H7 (cell line): ENCODE results near the gene INPP5A. TPM values are rescaled to one million over a fixed set of nuclear protein-coding genes. Genes with fewer than 3 reads are reported as not detected.

ENCODE experiments used
- DNase-seq: peaks from one replicate; pipeline ENCODE4 v3.0.0; 2012
- H3K27me3 ChIP-seq: 2 replicates; pipeline ENCODE4 v1.6.0; 2011; ENCODE audit warnings: mild to moderate bottlenecking, low read length; ENCODE audit not compliant: control insufficient read depth, insufficient read depth
- H3K36me3 ChIP-seq: replicated peaks from 2 replicates; pipeline ENCODE4 v1.5.1; 2011; ENCODE audit warnings: low read length; ENCODE audit not compliant: control insufficient read depth, insufficient read depth
- H3K4me3 ChIP-seq: 2 replicates; pipeline ENCODE4 v1.5.1; 2011; ENCODE audit warnings: low read depth, mild to moderate bottlenecking, control low read depth, low read length, moderate library complexity; ENCODE audit not compliant: insufficient read depth
- total RNA-seq: library from RNA; depleted of rRNA; stranded (reverse); fragments of >200 nt; shearing (Covaris generic); gene quantifications from 2 replicates; pipeline ENCODE4 v1.2.3, GENCODE V29; 2014

Gene INPP5A
- total RNA-seq, 1 experiment from 2014 or later = 29.2 TPM

GRCh38 chr10:132510174-132510611, 27.4 kb upstream of the INPP5A start:
- H3K4me3 ChIP-seq = no peak overlapping the region
- peak; percentile 56 for DNase-seq
- no peaks in the 10 kb centered on the region for H3K36me3 ChIP-seq
- H3K27me3 ChIP-seq = no peaks in the 10 kb centered on the region

- no peaks in the 10 kb centered on the region for H3K27me3 ChIP-seq
- DNase-seq = no peak
These were observed 26.2 kb upstream of the INPP5A start for GRCh38 chr10:132511121-132512051.

GRCh38 chr10:132512052-132512442, 25.5 kb upstream of the INPP5A start:
- no peak for DNase-seq
- no peaks in the 10 kb centered on the region for H3K27me3 ChIP-seq
- no peaks in the 10 kb centered on the region for H3K36me3 ChIP-seq
- H3K4me3 ChIP-seq = no peak overlapping the region

More at GRCh38 chr10:132511121-132512051, 26.2 kb upstream of the INPP5A start:
- Histone ChIP-seq H3K4me3 (no peak overlapping the region), H3K36me3 (no peaks in the 10 kb centered on the region)

- Histone ChIP-seq H3K27me3 (no peaks in the 10 kb centered on the region), H3K4me3 (no peak overlapping the region), H3K36me3 (no peaks in the 10 kb centered on the region)
- DNase-seq = no peak
These were observed 24.8 kb upstream of the INPP5A start for GRCh38 chr10:132512693-132513345.

- Histone ChIP-seq H3K27me3 (peaks cover 3% of the 10 kb centered on the region; the same call in 1 of the 2 replicates), H3K36me3 (no peaks in the 10 kb centered on the region), H3K4me3 (no peak overlapping the region)
- peak; percentile 59 for DNase-seq
These were observed 22.6 kb upstream of the INPP5A start for GRCh38 chr10:132514821-132515520.

GRCh38 chr10:132515811-132516726, 21.5 kb upstream of the INPP5A start:
- H3K36me3 ChIP-seq = no peaks in the 10 kb centered on the region
- peak; percentile 43 for DNase-seq
- H3K27me3 ChIP-seq = peaks cover 3% of the 10 kb centered on the region; the same call in 1 of the 2 replicates
- H3K4me3 ChIP-seq = no peak overlapping the region

GRCh38 chr10:132516771-132517725, 20.5 kb upstream of the INPP5A start:
- peaks cover 3% of the 10 kb centered on the region; the same call in 1 of the 2 replicates for H3K27me3 ChIP-seq
- no peaks in the 10 kb centered on the region for H3K36me3 ChIP-seq
- H3K4me3 ChIP-seq = peak overlapping the region; percentile 53
- peak; percentile 93 for DNase-seq

- peak; percentile 87 for DNase-seq
- Histone ChIP-seq H3K36me3 (no peaks in the 10 kb centered on the region), H3K4me3 (peak overlapping the region; percentile 53), H3K27me3 (peaks cover 3% of the 10 kb centered on the region; the same call in 1 of the 2 replicates)
These were observed 19.6 kb upstream of the INPP5A start for GRCh38 chr10:132517951-132518521.

- H3K4me3 ChIP-seq = peak overlapping the region; percentile 53
- DNase-seq = peak; percentile 95
- H3K36me3 ChIP-seq = no peaks in the 10 kb centered on the region
- H3K27me3 ChIP-seq = peaks cover 3% of the 10 kb centered on the region; the same call in 1 of the 2 replicates
These were observed 18.8 kb upstream of the INPP5A start for GRCh38 chr10:132518572-132519381.

GRCh38 chr10:132519382-132520176, 18.0 kb upstream of the INPP5A start:
- peak overlapping the region; percentile 53 for H3K4me3 ChIP-seq
- H3K27me3 ChIP-seq = peaks cover 6% of the 10 kb centered on the region; the same call in 1 of the 2 replicates
- peak; percentile 65 for DNase-seq
- no peaks in the 10 kb centered on the region for H3K36me3 ChIP-seq

- Histone ChIP-seq H3K4me3 (no peak overlapping the region), H3K36me3 (no peaks in the 10 kb centered on the region), H3K27me3 (peaks cover 6% of the 10 kb centered on the region; the same call in 1 of the 2 replicates)
- peak; percentile 51 for DNase-seq
These were observed 17.3 kb upstream of the INPP5A start for GRCh38 chr10:132520177-132520811.
